Ovary (tissue), 9 donors: ENCODE results near the gene HLA-DPA1. TPM values are rescaled to one million over a fixed set of nuclear protein-coding genes. Genes with fewer than 3 reads are reported as not detected.
A peak's percentile ranks its signal among the peaks of the same experiment; 100 is the strongest.

Source experiments
- DNase-seq, 5 donors: peaks; one replicate each; pipeline ENCODE4 v3.0.0-alpha.2; 2019 to 2020
- H3K27ac ChIP-seq, 2 donors: fragments of 200-600 bp; one replicate each; pipeline versions ENCODE4 v1.5.1 to v1.8.0; 2019 to 2022
- H3K27me3 ChIP-seq: fragments of 200-600 bp; one replicate; pipeline ENCODE4 v1.8.0; 2022
- H3K36me3 ChIP-seq: fragments of 200-600 bp; sonication (generic); one replicate; pipeline ENCODE4 v1.5.1; 2019
- H3K4me1 ChIP-seq: one replicate; pipeline ENCODE4 v1.8.1; 2013; ENCODE audit warnings: mild to moderate bottlenecking, moderate library complexity; ENCODE audit not compliant: insufficient read depth
- H3K4me3 ChIP-seq: fragments of 200-600 bp; sonication (generic); one replicate; pipeline ENCODE4 v1.5.1; 2017
- H3K9me3 ChIP-seq, 2 donors: fragments of 200-600 bp in 1 of 2; sonication (generic) in 1 of 2; one replicate each; pipeline versions ENCODE4 v1.5.1 to v1.8.1; 2013 to 2019; ENCODE audit warnings: mild to moderate bottlenecking in 1 of 2, moderate library complexity in 1 of 2
- CTCF ChIP-seq, 3 donors: fragments of 450-650 bp in 2 of 3; fragments of 200-600 bp in 1 of 3; IDR thresholded peaks; one replicate each; pipeline versions ENCODE4 v1.5.1 to v1.8.0; 2016 to 2022; ENCODE audit warnings: antibody characterized with exemption in 3 of 3, mild to moderate bottlenecking in 1 of 3
- EP300 ChIP-seq: sonication (generic); formaldehyde crosslinking; IDR thresholded peaks from one replicate; pipeline ENCODE4 v1.6.1; 2017; ENCODE audit warnings: antibody characterized with exemption
- POLR2A ChIP-seq: fragments of 450-650 bp; IDR thresholded peaks from one replicate; pipeline ENCODE4 v1.6.1; 2017; ENCODE audit warnings: antibody characterized with exemption, mild to moderate bottlenecking, moderate library complexity
- WGBS, 3 donors: extraction: QIAGEN DNeasy Blood & Tissue Kit in 1 of 3; methylation state at CpG; one replicate each; pipeline versions ENCODE4 v1.1.5 to v1.1.7; 2013 to 2017; 5-methylcytosine and 5-hydroxymethylcytosine counted together
- intact Hi-C, 4 donors: fragments of 100-400 bp; cut with DNase I; formaldehyde crosslinking; loops; one replicate each; pipeline versions ENCODE4 v1.11.0 to v1.15.1; 2022 to 2023
- polyA plus RNA-seq, 2 donors: library from polyadenylated mRNA; stranded (reverse); fragments of 200-250 nt in 1 of 2; fragments of 350-450 nt in 1 of 2; fragmentation: Illumina TruSeq in 1 of 2; extraction: RNeasy Lipid Tissue Mini Kit (QIAGEN cat#74804) in 1 of 2; gene quantifications; one replicate each; pipeline ENCODE4 v1.2.3, GENCODE V29; 2013 to 2014
- total RNA-seq, 7 donors: library from RNA; depleted of rRNA in 2 of 7; stranded (reverse); fragments of >200 nt in 2 of 7; fragmentation: NEBNext Ultra II Directional in 3 of 7; extraction: Animal tissue kit (Norgen Biotek cat#: 25700) in 3 of 7; gene quantifications; one replicate each; pipeline versions ENCODE4 v1.1.0 to v1.2.4, GENCODE V29; 2016 to 2023
- donor health status: DM: no; HTN: no; CAD: no; lungs with moderate emphysema.
- donor health status: DM: no; HTN: no; CAD: no.
- donor health status: Bipolar disorder and iron deficiency.
- donor health status: DM: yes; HTN: yes; CAD: no.
- donor health status: DM: no; HTN: no; CAD: no.
- donor health status: DM: yes; HTN: yes; CAD: no.

The HLA-DPA1 gene
- total and polyA plus RNA-seq, 9 donors: 11.8 to 304 (median 46.8) TPM

GRCh38 chr6:33014841-33015634, 58.4 kb downstream of the HLA-DPA1 start:
- no peaks in the 10 kb centered on the region for H3K36me3 ChIP-seq
- peak in 1 of 5 donors; percentile 50 for DNase-seq
- H3K27me3 ChIP-seq: no peaks in the 10 kb centered on the region
- TF ChIP-seq POLR2A (no peak), EP300 (no peak), CTCF (IDR thresholded peaks at IDR 0.05) (peak; percentile 57 to 71 (median 61))
- WGBS, 3 donors: 9 to 19% (median 18%) methylated on average over 6 of the region's 6 CpGs
- peaks cover 2% of the 10 kb centered on the region for H3K4me1 ChIP-seq
- intact Hi-C loops: loop anchor here (10.0 kb wide), 2 partner anchors 70 to 130 kb away; no protein-coding TSS in a partner anchor
- H3K4me3 ChIP-seq: no peak overlapping the region
- no peaks in the 10 kb centered on the region for H3K9me3 ChIP-seq
- no peak overlapping the region for H3K27ac ChIP-seq

Other genes with a start within 250 kb of the HLA-DPA1 start
- 10 to 100 TPM in 6 of 7 donors, 1 to 10 TPM in 1; 8.9 to 23.8 (median 18.6) TPM for gene TAP2, start 234.9 kb downstream of the HLA-DPA1 start, total RNA-seq
- gene TAP2, start 234.9 kb downstream of the HLA-DPA1 start, polyA plus RNA-seq: 10 to 100 TPM; 13.9 to 16.5 TPM
- gene PSMB8, start 229.6 kb downstream of the HLA-DPA1 start, total RNA-seq: 10 to 100 TPM; 28.9 to 44.8 (median 36.0) TPM
- 100 to 1,000 TPM in 1 of 2 donors, 10 to 100 TPM in 1; 62.2 to 103 TPM for gene PSMB8, start 229.6 kb downstream of the HLA-DPA1 start, polyA plus RNA-seq
- 10 to 100 TPM; 17.7 to 30.7 (median 23.3) TPM for gene TAP1, start 219.9 kb downstream of the HLA-DPA1 start, total RNA-seq
- gene TAP1, start 219.9 kb downstream of the HLA-DPA1 start, polyA plus RNA-seq: 10 to 100 TPM; 22.7 to 48.4 TPM
- gene PSMB9, start 219.5 kb downstream of the HLA-DPA1 start, total RNA-seq: 10 to 100 TPM in 6 of 7 donors, 1 to 10 TPM in 1; 9.5 to 28.3 (median 20.4) TPM
- 10 to 100 TPM; 23.6 to 30.7 TPM for gene PSMB9, start 219.5 kb downstream of the HLA-DPA1 start, polyA plus RNA-seq
- 10 to 100 TPM in 6 of 7 donors, 1 to 10 TPM in 1; 4.3 to 39.1 (median 12.0) TPM for gene HLA-DMB, start 132.6 kb downstream of the HLA-DPA1 start, total RNA-seq
- gene HLA-DMB, start 132.6 kb downstream of the HLA-DPA1 start, polyA plus RNA-seq: 10 to 100 TPM; 11.0 to 70.0 TPM
- 10 to 100 TPM in 6 of 7 donors, 1 to 10 TPM in 1; 5.7 to 50.4 (median 18.5) TPM for gene HLA-DMA, start 120.6 kb downstream of the HLA-DPA1 start, total RNA-seq
- 100 to 1,000 TPM in 1 of 2 donors, 10 to 100 TPM in 1; 19.2 to 162 TPM for gene HLA-DMA, start 120.6 kb downstream of the HLA-DPA1 start, polyA plus RNA-seq
- gene BRD2, start 105.1 kb downstream of the HLA-DPA1 start, total RNA-seq: 100 to 1,000 TPM; 106 to 196 (median 163) TPM
- 100 to 1,000 TPM; 128 to 301 TPM for gene BRD2, start 105.1 kb downstream of the HLA-DPA1 start, polyA plus RNA-seq
- 10 to 100 TPM in 1 of 7 donors, 1 to 10 TPM in 6; 1.1 to 17.3 (median 6.4) TPM for gene HLA-DOA, start 64.1 kb downstream of the HLA-DPA1 start, total RNA-seq
- 10 to 100 TPM in 1 of 2 donors, 1 to 10 TPM in 1; 2.5 to 25.3 TPM for gene HLA-DOA, start 64.1 kb downstream of the HLA-DPA1 start, polyA plus RNA-seq
- 10 to 100 TPM; 19.4 to 85.8 (median 44.7) TPM for gene HLA-DPB1, start 2.3 kb upstream of the HLA-DPA1 start, total RNA-seq
- 100 to 1,000 TPM in 1 of 2 donors, 10 to 100 TPM in 1; 39.5 to 120 TPM for gene HLA-DPB1, start 2.3 kb upstream of the HLA-DPA1 start, polyA plus RNA-seq
- gene COL11A2, start 118.8 kb upstream of the HLA-DPA1 start, total RNA-seq: 1 to 10 TPM in 2 of 7 donors, under 1 TPM in 5; 0.53 to 1.2 (median 0.92) TPM
- under 1 TPM; 0.52 to 0.96 TPM for gene COL11A2, start 118.8 kb upstream of the HLA-DPA1 start, polyA plus RNA-seq
- gene RXRB, start 127.0 kb upstream of the HLA-DPA1 start, total RNA-seq: 10 to 100 TPM; 19.8 to 54.0 (median 48.5) TPM
- gene RXRB, start 127.0 kb upstream of the HLA-DPA1 start, polyA plus RNA-seq: 10 to 100 TPM; 40.9 to 42.1 TPM
- gene SLC39A7, start 127.2 kb upstream of the HLA-DPA1 start, total RNA-seq: 10 to 100 TPM; 27.4 to 73.7 (median 61.2) TPM
- 10 to 100 TPM; 54.0 to 80.0 TPM for gene SLC39A7, start 127.2 kb upstream of the HLA-DPA1 start, polyA plus RNA-seq
- gene HSD17B8, start 131.0 kb upstream of the HLA-DPA1 start, total RNA-seq: 10 to 100 TPM in 2 of 7 donors, 1 to 10 TPM in 5; 4.0 to 18.4 (median 7.7) TPM
- gene HSD17B8, start 131.0 kb upstream of the HLA-DPA1 start, polyA plus RNA-seq: 10 to 100 TPM in 1 of 2 donors, 1 to 10 TPM in 1; 9.4 to 10.3 TPM
- 10 to 100 TPM; 20.7 to 70.6 (median 52.3) TPM for gene RING1, start 134.9 kb upstream of the HLA-DPA1 start, total RNA-seq
- 10 to 100 TPM; 37.3 to 51.7 TPM for gene RING1, start 134.9 kb upstream of the HLA-DPA1 start, polyA plus RNA-seq
- 10 to 100 TPM; 24.0 to 55.6 (median 45.2) TPM for gene VPS52, start 198.2 kb upstream of the HLA-DPA1 start, total RNA-seq
- 10 to 100 TPM; 39.5 to 56.7 TPM for gene VPS52, start 198.2 kb upstream of the HLA-DPA1 start, polyA plus RNA-seq
- 1,000 to 10,000 TPM; 4,177 to 8,845 (median 4,854) TPM for gene RPS18, start 198.4 kb upstream of the HLA-DPA1 start, total RNA-seq
- over 10,000 TPM in 1 of 2 donors, 1,000 to 10,000 TPM in 1; 6,405 to 11,953 TPM for gene RPS18, start 198.4 kb upstream of the HLA-DPA1 start, polyA plus RNA-seq
- 10 to 100 TPM in 2 of 7 donors, 1 to 10 TPM in 5; 4.3 to 10.6 (median 6.9) TPM for gene B3GALT4, start 203.5 kb upstream of the HLA-DPA1 start, total RNA-seq
- gene B3GALT4, start 203.5 kb upstream of the HLA-DPA1 start, polyA plus RNA-seq: 1 to 10 TPM; 2.7 to 7.4 TPM
- gene WDR46, start 215.6 kb upstream of the HLA-DPA1 start, total RNA-seq: 10 to 100 TPM; 29.1 to 58.5 (median 35.0) TPM
- 10 to 100 TPM; 25.5 to 27.0 TPM for gene WDR46, start 215.6 kb upstream of the HLA-DPA1 start, polyA plus RNA-seq
- gene PFDN6, start 216.0 kb upstream of the HLA-DPA1 start, total RNA-seq: 10 to 100 TPM in 6 of 7 donors, 1 to 10 TPM in 1; 9.8 to 46.8 (median 42.0) TPM
- gene PFDN6, start 216.0 kb upstream of the HLA-DPA1 start, polyA plus RNA-seq: 10 to 100 TPM; 80.3 to 83.0 TPM
- 10 to 100 TPM; 41.4 to 82.0 (median 64.9) TPM for gene RGL2, start 225.3 kb upstream of the HLA-DPA1 start, total RNA-seq
- gene RGL2, start 225.3 kb upstream of the HLA-DPA1 start, polyA plus RNA-seq: 10 to 100 TPM; 26.9 to 66.0 TPM
- gene TAPBP, start 240.4 kb upstream of the HLA-DPA1 start, total RNA-seq: 100 to 1,000 TPM in 1 of 7 donors, 10 to 100 TPM in 6; 33.7 to 121 (median 66.9) TPM
- gene TAPBP, start 240.4 kb upstream of the HLA-DPA1 start, polyA plus RNA-seq: 10 to 100 TPM; 24.4 to 40.5 TPM
- 10 to 100 TPM; 17.9 to 38.0 (median 26.1) TPM for gene ZBTB22, start 244.1 kb upstream of the HLA-DPA1 start, total RNA-seq
- gene ZBTB22, start 244.1 kb upstream of the HLA-DPA1 start, polyA plus RNA-seq: 10 to 100 TPM; 13.7 to 26.5 TPM
- 10 to 100 TPM; 18.8 to 38.9 (median 33.4) TPM for gene DAXX, start 249.3 kb upstream of the HLA-DPA1 start, total RNA-seq
- 10 to 100 TPM; 30.8 to 81.5 TPM for gene DAXX, start 249.3 kb upstream of the HLA-DPA1 start, polyA plus RNA-seq